GM21825 (cell line): ENCODE results near the gene VPS9D1.

Experiments
- ATAC-seq: cut with Tn5 transposase; IDR thresholded peaks from one replicate; pipeline ENCODE4 v1.9.1; 2021; ENCODE audit warnings: mild to moderate bottlenecking, moderate library complexity; ENCODE audit not compliant: unreplicated experiment

Gene VPS9D1

GRCh38 chr16:89720813-89721545 lies at the start of gene VPS9D1, which contains the start of gene ZNF276:
VPS9D1 (minus strand) TSS chr16:89720898; CDS start chr16:89720861, 37 bp downstream.
ZNF276 (plus strand) TSS chr16:89721537; CDS start chr16:89721641, 104 bp downstream.
- peak; percentile 46 for ATAC-seq

- ATAC-seq: no peak
Observed at GRCh38 chr16:89770367-89770766, 49.7 kb upstream of the VPS9D1 start.

- ATAC-seq: no peak
Observed at GRCh38 chr16:89765292-89765830, 44.7 kb upstream of the VPS9D1 start.

GRCh38 chr16:89764711-89765201 lies 44.1 kb upstream of the VPS9D1 start:
- peak; percentile 83 for ATAC-seq

- ATAC-seq: no peak
Observed at GRCh38 chr16:89761304-89761922, 40.7 kb upstream of the VPS9D1 start.

GRCh38 chr16:89759746-89760340 lies 39.1 kb upstream of the VPS9D1 start:
- ATAC-seq: no peak

GRCh38 chr16:89749637-89750036 lies 28.9 kb upstream of the VPS9D1 start:
- no peak for ATAC-seq

- ATAC-seq: no peak
Observed at GRCh38 chr16:89748921-89749320, 28.2 kb upstream of the VPS9D1 start.

GRCh38 chr16:89748076-89748475 lies 27.4 kb upstream of the VPS9D1 start:
- ATAC-seq: no peak

GRCh38 chr16:89746043-89746442 lies 25.3 kb upstream of the VPS9D1 start:
- no peak for ATAC-seq

- no peak for ATAC-seq
Observed at GRCh38 chr16:89744813-89745212, 24.1 kb upstream of the VPS9D1 start.

- no peak for ATAC-seq
Observed at GRCh38 chr16:89742948-89743347, 22.2 kb upstream of the VPS9D1 start.

GRCh38 chr16:89741342-89742014 lies 20.8 kb upstream of the VPS9D1 start:
- no peak for ATAC-seq

- ATAC-seq: no peak
Observed at GRCh38 chr16:89739383-89739782, 18.7 kb upstream of the VPS9D1 start.

GRCh38 chr16:89738538-89739317 lies 18.0 kb upstream of the VPS9D1 start:
- ATAC-seq: no peak

GRCh38 chr16:89738072-89738377 lies 17.3 kb upstream of the VPS9D1 start:
- no peak for ATAC-seq

- no peak for ATAC-seq
Observed at GRCh38 chr16:89737341-89738071, 16.8 kb upstream of the VPS9D1 start.

- no peak for ATAC-seq
Observed at GRCh38 chr16:89736554-89736953, 15.9 kb upstream of the VPS9D1 start.

- ATAC-seq: no peak
Observed at GRCh38 chr16:89733792-89734191, 13.1 kb upstream of the VPS9D1 start.

GRCh38 chr16:89733322-89733721 lies 12.6 kb upstream of the VPS9D1 start:
- no peak for ATAC-seq
